H9 (cell line): ENCODE data around the gene ZNF292. TPM values are rescaled to one million over a fixed set of nuclear protein-coding genes. Genes with fewer than 3 reads are reported as not detected.

Experiments used
- DNase-seq: peaks from one replicate; pipeline ENCODE4 v3.0.0-alpha.2; 2017
- H2AFZ ChIP-seq: one replicate; pipeline ENCODE4 v1.6.1; 2013; ENCODE audit warnings: mild to moderate bottlenecking, low read length, control low read depth, moderate library complexity
- H2AK5ac ChIP-seq: 2 replicates; pipeline ENCODE4 v1.6.1; 2013; ENCODE audit warnings: low read length, control low read depth, mixed read lengths; ENCODE audit not compliant: insufficient read length
- H2BK120ac ChIP-seq: one replicate; pipeline ENCODE4 v1.6.1; 2013; ENCODE audit warnings: low read depth, mild to moderate bottlenecking, low read length, control low read depth, inconsistent platforms; ENCODE audit not compliant: poor library complexity, severe bottlenecking
- H2BK12ac ChIP-seq: 2 replicates; pipeline ENCODE4 v1.6.1; 2013; ENCODE audit warnings: low read length, control low read depth, mixed read lengths, low read depth; ENCODE audit not compliant: insufficient read length
- H2BK15ac ChIP-seq: 2 replicates; pipeline ENCODE4 v1.6.1; 2013; ENCODE audit warnings: low read depth, low read length, control low read depth
- H2BK20ac ChIP-seq: one replicate; pipeline ENCODE4 v1.6.1; 2013; ENCODE audit warnings: low read depth, mild to moderate bottlenecking, low read length, control low read depth, inconsistent platforms; ENCODE audit not compliant: poor library complexity, severe bottlenecking
- H2BK5ac ChIP-seq: 2 replicates; pipeline ENCODE4 v1.6.1; 2013; ENCODE audit warnings: low read length, control low read depth, mixed read lengths; ENCODE audit not compliant: insufficient read length
- H3K14ac ChIP-seq: 2 replicates; pipeline ENCODE4 v1.6.1; 2013; ENCODE audit warnings: low read length, control low read depth; ENCODE audit not compliant: insufficient read depth
- H3K18ac ChIP-seq: 2 replicates; pipeline ENCODE4 v1.6.1; 2013; ENCODE audit warnings: low read depth, mild to moderate bottlenecking, mixed read lengths, low read length, control low read depth; ENCODE audit not compliant: insufficient read length
- H3K23ac ChIP-seq: 2 replicates; pipeline ENCODE4 v1.6.1; 2013; ENCODE audit warnings: low read length, control low read depth, mixed read lengths, low read depth; ENCODE audit not compliant: insufficient read length
- H3K23me2 ChIP-seq: 2 replicates; pipeline ENCODE4 v1.6.1; 2013; ENCODE audit warnings: low read depth, mild to moderate bottlenecking, mixed read lengths, low read length, control low read depth; ENCODE audit not compliant: insufficient read length, poor library complexity, severe bottlenecking
- H3K27ac ChIP-seq: 2 replicates; pipeline ENCODE4 v1.5.1; 2013; ENCODE audit warnings: low read length, control low read depth, mixed read lengths, low read depth; ENCODE audit not compliant: insufficient read length
- H3K27me3 ChIP-seq: 2 replicates; pipeline ENCODE4 v1.6.1; 2013; ENCODE audit warnings: low read length, control low read depth, inconsistent platforms; ENCODE audit not compliant: insufficient read depth
- H3K4ac ChIP-seq: 2 replicates; pipeline ENCODE4 v1.6.1; 2013; ENCODE audit warnings: low read depth, mild to moderate bottlenecking, control low read depth, inconsistent platforms, low read length, moderate library complexity
- H3K4me1 ChIP-seq: 2 replicates; pipeline ENCODE4 v1.6.1; 2013; ENCODE audit warnings: low read length, control low read depth, inconsistent platforms; ENCODE audit not compliant: insufficient read depth
- H3K4me2 ChIP-seq: 2 replicates; pipeline ENCODE4 v1.6.1; 2013; ENCODE audit warnings: low read length, control low read depth, mixed read lengths; ENCODE audit not compliant: insufficient read length, insufficient read depth
- H3K56ac ChIP-seq: 2 replicates; pipeline ENCODE4 v1.6.1; 2013; ENCODE audit warnings: low read depth, mild to moderate bottlenecking, mixed read lengths, low read length, control low read depth; ENCODE audit not compliant: insufficient read length
- H3K79me1 ChIP-seq: 2 replicates; pipeline ENCODE4 v1.6.1; 2013; ENCODE audit warnings: low read depth, mild to moderate bottlenecking, moderate library complexity, low read length, control low read depth, inconsistent platforms; ENCODE audit not compliant: insufficient read depth, poor library complexity, severe bottlenecking
- H3K79me2 ChIP-seq: 2 replicates; pipeline ENCODE4 v1.6.1; 2013; ENCODE audit warnings: low read length, control low read depth, inconsistent platforms; ENCODE audit not compliant: insufficient read depth
- H3K9ac ChIP-seq: 2 replicates; pipeline ENCODE4 v1.6.1; 2013; ENCODE audit warnings: low read length, control low read depth, mixed read lengths; ENCODE audit not compliant: insufficient read length; ENCODE audit errors: extremely low read depth
- H3K9me3 ChIP-seq: one replicate; pipeline ENCODE4 v1.6.1; 2013; ENCODE audit warnings: low read depth, low read length, inconsistent platforms; ENCODE audit not compliant: control insufficient read depth
- H3T11ph ChIP-seq: one replicate; pipeline ENCODE4 v1.6.1; 2013; ENCODE audit warnings: mild to moderate bottlenecking, low read length, control low read depth, inconsistent platforms
- H4K20me1 ChIP-seq: one replicate; pipeline ENCODE4 v1.6.1; 2013; ENCODE audit not compliant: control insufficient read depth, insufficient read length, insufficient read depth
- H4K5ac ChIP-seq: 2 replicates; pipeline ENCODE4 v1.6.1; 2013; ENCODE audit warnings: low read depth, mild to moderate bottlenecking, mixed read lengths, low read length, control low read depth; ENCODE audit not compliant: insufficient read length
- H4K8ac ChIP-seq: replicated peaks from 2 replicates; pipeline ENCODE4 v1.6.1; 2013; ENCODE audit warnings: low read length, control low read depth, mixed read lengths, low read depth; ENCODE audit not compliant: insufficient read length
- H4K91ac ChIP-seq: 2 replicates; pipeline ENCODE4 v1.6.1; 2013; ENCODE audit warnings: low read depth, mild to moderate bottlenecking, moderate library complexity, mixed read lengths, low read length, control low read depth; ENCODE audit not compliant: insufficient read length
- H3K27ac Mint-ChIP-seq, 3 experiments: 2 replicates in 2 of 3; 3 replicates in 1 of 3; pipeline ENCODE4 v1.8.0; 2020 to 2021; ENCODE audit warnings: mixed read lengths in 3 of 3, mild to moderate bottlenecking in 1 of 3, moderate library complexity in 1 of 3
- H3K27me3 Mint-ChIP-seq: 2 replicates; pipeline ENCODE4 v1.8.0; 2021; ENCODE audit warnings: low read depth, mild to moderate bottlenecking, moderate library complexity, mixed read lengths
- H3K36me3 Mint-ChIP-seq, 3 experiments: 2 replicates in 2 of 3; 3 replicates in 1 of 3; pipeline ENCODE4 v1.8.0; 2020 to 2021; ENCODE audit warnings: low read depth in 3 of 3, mixed read lengths in 3 of 3; ENCODE audit not compliant: insufficient read depth in 1 of 3
- H3K4me1 Mint-ChIP-seq, 2 experiments: 2 replicates each; pipeline ENCODE4 v1.8.0; 2020; ENCODE audit warnings: mixed read lengths in 2 of 2
- H3K4me3 Mint-ChIP-seq, 2 experiments: 2 replicates in 1 of 2; 3 replicates in 1 of 2; pipeline ENCODE4 v1.8.0; 2020 to 2021; ENCODE audit warnings: mild to moderate bottlenecking in 2 of 2, mixed read lengths in 2 of 2, moderate library complexity in 1 of 2
- H3K9me3 Mint-ChIP-seq, 2 experiments: 2 replicates in 1 of 2; 3 replicates in 1 of 2; pipeline ENCODE4 v1.8.0; 2020; ENCODE audit warnings: mild to moderate bottlenecking in 2 of 2, mixed read lengths in 2 of 2, moderate library complexity in 1 of 2
- CTCF ChIP-seq: fragments of 200-600 bp; sonication (generic); conservative IDR thresholded peaks from 3 replicates; pipeline ENCODE4 v1.8.0; 2021; ENCODE audit warnings: antibody characterized with exemption, mild to moderate bottlenecking
- WGBS: extraction: QIAGEN DNeasy Blood & Tissue Kit; methylation state at CpG from one replicate; pipeline ENCODE4 v1.1.7; 2013; ENCODE audit warnings: missing lambda C conversion rate, low lambda C conversion rate, mixed read lengths; ENCODE audit not compliant: insufficient read length; ENCODE audit errors: extremely low coverage; 5-methylcytosine and 5-hydroxymethylcytosine counted together
- total RNA-seq: library from RNA; stranded (reverse); gene quantifications from 2 replicates; pipeline ENCODE4 v1.2.1, GENCODE V29; 2021

Gene ZNF292
- total RNA-seq, 1 experiment from 2014 or later, result 38.7 TPM

- no peaks in the 10 kb centered on the region for H4K20me1 ChIP-seq
- no CpG with 5 or more reads among the region's 4 CpGs for WGBS
- peak overlapping the region; percentile 79 for H3K4me2 ChIP-seq
- H3K23me2 ChIP-seq, result peaks cover 28% of the 10 kb centered on the region
- H3K9me3 Mint-ChIP-seq, result 0 out of 5 replicates have a peak, but pooled peaks cover 0 to 2% of the 10 kb centered on the region in 2 experiments
- H3K27me3 ChIP-seq, result peaks cover 3% of the 10 kb centered on the region; the same call in 1 of the 2 replicates
- H3K4me3 Mint-ChIP-seq, result peak overlapping the region; percentile 70 to 75
- H3T11ph ChIP-seq, result no peak overlapping the region
- H3K27me3 Mint-ChIP-seq, result peaks cover 19% of the 10 kb centered on the region
- no peak overlapping the region for H2AK5ac ChIP-seq
- DNase-seq, result no peak
- no peak overlapping the region for H3K4ac ChIP-seq
- no peak overlapping the region for H2BK120ac ChIP-seq
- peaks cover 26 to 27% of the 10 kb centered on the region in 2 experiments for H3K4me1 Mint-ChIP-seq
- peak overlapping the region in 1 of 3 experiments; percentile 40; a peak in 1 of 7 replicates for H3K27ac Mint-ChIP-seq
- peak overlapping the region; percentile 26 for H3K9ac ChIP-seq
- H2BK15ac ChIP-seq, result no peak overlapping the region
- no peak overlapping the region for H3K27ac ChIP-seq
- H3K79me1 ChIP-seq, result no peaks in the 10 kb centered on the region
- H3K36me3 Mint-ChIP-seq, result peaks cover 0 to 4% (median 3%) of the 10 kb centered on the region in 3 experiments; a peak in 4 of 7 replicates
- no peak overlapping the region for H2AFZ ChIP-seq
- H2BK20ac ChIP-seq, result no peak overlapping the region
- no peak overlapping the region for H3K56ac ChIP-seq
- no peaks in the 10 kb centered on the region for H3K9me3 ChIP-seq
- H3K14ac ChIP-seq, result no peak overlapping the region
- no peak for TF ChIP-seq CTCF
- no peak overlapping the region for H4K8ac ChIP-seq
- H4K5ac ChIP-seq, result no peak overlapping the region
- no peaks in the 10 kb centered on the region for H3K4me1 ChIP-seq
- H2BK12ac ChIP-seq, result no peak overlapping the region
- H2BK5ac ChIP-seq, result no peak overlapping the region
- H3K18ac ChIP-seq, result peak overlapping the region; percentile 70
- no peak overlapping the region for H3K23ac ChIP-seq
- no peak overlapping the region for H4K91ac ChIP-seq
- H3K79me2 ChIP-seq, result peaks cover 6% of the 10 kb centered on the region; the same call in 1 of the 2 replicates
These were observed 3.9 kb upstream of the ZNF292 start for GRCh38 chr6:87151471-87151780.
